Measurements from ENCODE around the gene CHIA.
"Not testable (repeated sequence)": the region's sequence is repeated elsewhere in the genome, so short reads cannot be mapped to it uniquely, and the experiment has no call there.

The CHIA gene

GRCh38 chr1:111359376-111359775 lies 68.7 kb downstream of the CHIA start:
- no peak for FAIRE-seq
- no peak for DNase-seq (ENCODE audit: extremely low spot score, insufficient read length, low read depth)

GRCh38 chr1:111360257-111360656 lies 69.6 kb downstream of the CHIA start:
- not testable (repeated sequence) for FAIRE-seq; DNase-seq (ENCODE audit: extremely low spot score, insufficient read length, low read depth)

- no peak for DNase-seq (ENCODE audit: extremely low spot score, insufficient read length, low read depth)
- FAIRE-seq, result no peak
Observed at GRCh38 chr1:111361761-111362160, 71.1 kb downstream of the CHIA start.

- FAIRE-seq (no peak), DNase-seq (ENCODE audit: extremely low spot score, insufficient read length, low read depth) (no peak)
Observed at GRCh38 chr1:111364690-111365089, 74.0 kb downstream of the CHIA start.

DNA sequence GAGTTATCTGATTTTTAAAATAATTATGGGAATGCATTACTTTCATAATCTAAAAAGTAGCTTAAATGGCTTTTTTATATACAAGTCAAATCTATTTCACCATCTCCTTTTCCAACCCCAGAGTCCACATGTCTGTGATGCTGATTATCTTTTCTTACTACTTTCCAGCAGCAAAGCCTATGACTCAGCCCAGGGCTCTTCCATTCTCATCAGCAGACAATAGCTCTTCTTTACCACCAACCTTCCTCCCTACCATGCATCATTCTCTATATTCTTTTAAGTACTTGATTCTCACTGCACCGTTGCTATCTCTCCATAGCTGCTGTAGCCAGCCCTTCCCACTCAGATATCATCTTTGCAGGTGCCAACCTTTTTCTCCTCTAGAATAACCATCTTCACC lies 75.6 kb downstream of the CHIA start:
- DNase-seq (ENCODE audit: extremely low spot score, insufficient read length, low read depth), result no peak
- FAIRE-seq, result no peak

- DNase-seq (ENCODE audit: extremely low spot score, insufficient read length, low read depth) (no peak), FAIRE-seq (no peak)
Observed at GRCh38 chr1:111369177-111369576, 78.5 kb downstream of the CHIA start.

DNA sequence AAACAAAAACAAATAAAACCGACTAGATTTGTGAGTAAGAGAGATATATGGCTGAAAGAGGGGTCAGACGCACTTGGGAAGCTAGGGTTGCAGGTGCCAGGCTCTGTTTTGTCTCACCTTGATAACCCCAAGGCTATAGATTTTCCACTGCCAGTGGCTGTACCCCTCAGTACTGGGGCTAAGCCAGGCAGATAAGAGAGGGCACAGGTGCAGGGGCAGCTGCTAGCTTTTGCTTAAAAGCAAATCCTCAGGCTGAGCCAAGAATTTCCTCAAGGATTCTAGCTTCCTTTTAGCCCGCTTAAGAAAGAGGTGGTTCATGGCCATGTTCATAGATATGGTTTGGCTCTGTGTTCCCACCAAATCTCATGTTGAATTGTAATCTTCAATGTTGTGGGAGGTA lies 79.0 kb downstream of the CHIA start:
- DNase-seq (ENCODE audit: extremely low spot score, insufficient read length, low read depth) (no peak), FAIRE-seq (no peak)
